MCF 10A (cell line): ENCODE results near the gene ZFYVE16. TPM values are rescaled to one million over a fixed set of nuclear protein-coding genes. Genes with fewer than 3 reads are reported as not detected.
"Not testable (repeated sequence)": the region's sequence is repeated elsewhere in the genome, so short reads cannot be mapped to it uniquely, and the experiment has no call there.

Experiments used
- BruUV-seq: library from RNA; stranded (reverse); fragments of 400-500 nt; replicated peaks from 2 replicates; lab custom pipeline; 2021; lab: Mats Ljungman, UMichigan
- CTCF ChIA-PET: fragments of 300-600 bp; sonication (Branson Sonifier 250); formaldehyde crosslinking; extraction: SDS; loops from one replicate; lab custom pipeline; 2021; ENCODE audit warnings: antibody characterized with exemption, inconsistent platforms; lab: Yijun Ruan, JAX
- POLR2A ChIA-PET: fragments of 300-600, 350-650 bp; sonication (Branson Sonifier 250); formaldehyde crosslinking; extraction: SDS; loops from one replicate; lab custom pipeline; 2020; ENCODE audit warnings: antibody characterized with exemption, inconsistent platforms; lab: Yijun Ruan, JAX
- DNase-seq: peaks from one replicate; pipeline ENCODE4 v3.0.0-alpha.2; 2018; ENCODE audit not compliant: unreplicated experiment
- H3K27ac Mint-ChIP-seq: one replicate; pipeline ENCODE4 v1.8.0; 2022; ENCODE audit warnings: mild to moderate bottlenecking, low read depth, mixed read lengths; ENCODE audit not compliant: unreplicated experiment
- H3K27me3 Mint-ChIP-seq: one replicate; pipeline ENCODE4 v1.8.0; 2022; ENCODE audit warnings: mixed read lengths; ENCODE audit not compliant: insufficient read depth, unreplicated experiment
- H3K36me3 Mint-ChIP-seq: one replicate; pipeline ENCODE4 v1.8.0; 2022; ENCODE audit warnings: mild to moderate bottlenecking, moderate library complexity, mixed read lengths; ENCODE audit not compliant: insufficient read depth, unreplicated experiment
- H3K4me1 Mint-ChIP-seq: one replicate; pipeline ENCODE4 v1.8.0; 2022; ENCODE audit warnings: mixed read lengths; ENCODE audit not compliant: insufficient read depth, unreplicated experiment
- H3K4me3 Mint-ChIP-seq: one replicate; pipeline ENCODE4 v1.8.0; 2022; ENCODE audit warnings: mild to moderate bottlenecking, moderate library complexity, mixed read lengths; ENCODE audit not compliant: unreplicated experiment
- H3K9me3 Mint-ChIP-seq: one replicate; pipeline ENCODE4 v1.8.0; 2022; ENCODE audit warnings: mixed read lengths; ENCODE audit not compliant: unreplicated experiment
- CTCF ChIP-seq: fragments of 200-600 bp; IDR thresholded peaks from one replicate; pipeline ENCODE4 v1.8.0; 2022; ENCODE audit warnings: antibody characterized with exemption, mild to moderate bottlenecking; ENCODE audit not compliant: unreplicated experiment
- intact Hi-C: fragments of 100-400 bp; cut with micrococcal nuclease; formaldehyde crosslinking; loops from 2 replicates; pipeline ENCODE4 v1.14.1; 2022
- total RNA-seq: library from RNA; stranded (reverse); gene quantifications from 2 replicates; pipeline ENCODE4 v1.2.3, GENCODE V29; 2022

The ZFYVE16 gene
- total RNA-seq, 1 experiment from 2014 or later: 34.8 TPM

- Mint-ChIP-seq H3K4me1 (peaks cover 17% of the 10 kb centered on the region), H3K27ac (no peak overlapping the region), H3K4me3 (no peak overlapping the region), H3K27me3 (no peaks in the 10 kb centered on the region), H3K36me3 (peaks cover 12% of the 10 kb centered on the region), H3K9me3 (no peaks in the 10 kb centered on the region)
- CTCF ChIA-PET: no interaction called here
- POLR2A ChIA-PET: no interaction called here
- intact Hi-C loops: no loop called here
- TF ChIP-seq CTCF: no peak
- DNase-seq: no peak
- no TSS peak for BruUV-seq
Measured at GRCh38 chr5:80491296-80491695, 83.4 kb downstream of the ZFYVE16 start.

- CTCF ChIA-PET: interaction anchor here (3.2 kb wide), 1 partner anchor 11 kb away, joined by 17 read pairs; no protein-coding TSS in a partner anchor
- Mint-ChIP-seq H3K27ac (no peak overlapping the region), H3K27me3 (no peaks in the 10 kb centered on the region), H3K36me3 (peaks cover 2% of the 10 kb centered on the region), H3K4me3 (no peak overlapping the region), H3K9me3 (no peaks in the 10 kb centered on the region), H3K4me1 (peaks cover 7% of the 10 kb centered on the region)
- TF ChIP-seq CTCF: no peak
- intact Hi-C loops: no loop called here
- no TSS peak for BruUV-seq
- POLR2A ChIA-PET: no interaction called here
- DNase-seq: no peak
Measured at GRCh38 chr5:80492741-80493140, 84.9 kb downstream of the ZFYVE16 start.

GRCh38 chr5:80493443-80493842, 85.6 kb downstream of the ZFYVE16 start:
- H3K36me3 Mint-ChIP-seq, H3K27ac Mint-ChIP-seq, DNase-seq, POLR2A ChIA-PET, H3K4me3 Mint-ChIP-seq, BruUV-seq, H3K9me3 Mint-ChIP-seq, H3K27me3 Mint-ChIP-seq, H3K4me1 Mint-ChIP-seq, intact Hi-C loops: not testable (repeated sequence)
- CTCF ChIA-PET: interaction anchor here (0.6 to 3.2 kb wide), 2 partner anchors 12 to 47 kb away, joined by 3 to 17 read pairs; no protein-coding TSS in a partner anchor

- no peak for DNase-seq
- BruUV-seq: no TSS peak
- ChIA-PET CTCF (no interaction called here), POLR2A (interaction anchor here (1.0 kb wide), 1 partner anchor 8 kb away, joined by 3 read pairs; the partner anchor contains the start of gene FAM151B)
- no peak for TF ChIP-seq CTCF
- Mint-ChIP-seq H3K36me3 (no peaks in the 10 kb centered on the region), H3K27ac (no peak overlapping the region), H3K9me3 (no peaks in the 10 kb centered on the region), H3K4me1 (no peaks in the 10 kb centered on the region), H3K4me3 (no peak overlapping the region), H3K27me3 (no peaks in the 10 kb centered on the region)
- intact Hi-C loops: no loop called here
Measured at GRCh38 chr5:80495891-80496290, 88.0 kb downstream of the ZFYVE16 start.
